Cardiac muscle cell (in vitro differentiated cells and primary cell): Measurements from ENCODE around the gene LCTL. TPM values are rescaled to one million over a fixed set of nuclear protein-coding genes. Genes with fewer than 3 reads are reported as not detected.

Experiments
- DNase-seq, 2 donors: peaks; one replicate each; pipeline versions ENCODE4 v3.0.0 to v3.0.0-alpha.2; 2010 to 2017; ENCODE audit warnings: low read depth in 1 of 2, low spot score in 1 of 2
- H3K27ac ChIP-seq: fragments of 200-600 bp; sonication (generic); 2 replicates; pipeline ENCODE4 v1.5.1; 2016
- H3K27me3 ChIP-seq: fragments of 200-600 bp; sonication (generic); 2 replicates; pipeline ENCODE4 v1.6.0; 2016; ENCODE audit warnings: control low read depth
- H3K36me3 ChIP-seq: fragments of 200-600 bp; sonication (generic); 2 replicates; pipeline ENCODE4 v1.5.1; 2016; ENCODE audit warnings: control low read depth
- H3K4me1 ChIP-seq: fragments of 200-600 bp; sonication (generic); 2 replicates; pipeline ENCODE4 v1.8.1; 2017; ENCODE audit warnings: low read depth, mild to moderate bottlenecking, mixed run types
- H3K4me3 ChIP-seq: fragments of 200-600 bp; sonication (generic); 2 replicates; pipeline ENCODE4 v1.5.1; 2016; ENCODE audit warnings: mild to moderate bottlenecking
- H3K9me3 ChIP-seq: fragments of 200-600 bp; sonication (generic); 2 replicates; pipeline ENCODE4 v1.5.1; 2017; ENCODE audit warnings: low read depth, mild to moderate bottlenecking, control low read depth
- polyA plus RNA-seq: library from polyadenylated mRNA; unstranded; fragments of >200 nt; fragmentation: Nextera tagmentation; extraction: Ambion mirVana; gene quantifications from 2 replicates; pipeline ENCODE4 v1.2.1, GENCODE V29; 2016
- total RNA-seq: library from RNA; depleted of rRNA; stranded (reverse); fragments of >200 nt; gene quantifications from 2 replicates; pipeline ENCODE4 v1.2.3, GENCODE V29; 2016
- TF ChIP-seq, protein P1 (sequence below): IDR thresholded peaks from 2 replicates; pipeline ENCODE4 v1.5.1; 2012; ENCODE audit warnings: low read depth, mild to moderate bottlenecking, low read length

LCTL gene
- total and polyA plus RNA-seq, 2 experiments from 2014 or later: 0.20 to 0.27 TPM

DNA sequence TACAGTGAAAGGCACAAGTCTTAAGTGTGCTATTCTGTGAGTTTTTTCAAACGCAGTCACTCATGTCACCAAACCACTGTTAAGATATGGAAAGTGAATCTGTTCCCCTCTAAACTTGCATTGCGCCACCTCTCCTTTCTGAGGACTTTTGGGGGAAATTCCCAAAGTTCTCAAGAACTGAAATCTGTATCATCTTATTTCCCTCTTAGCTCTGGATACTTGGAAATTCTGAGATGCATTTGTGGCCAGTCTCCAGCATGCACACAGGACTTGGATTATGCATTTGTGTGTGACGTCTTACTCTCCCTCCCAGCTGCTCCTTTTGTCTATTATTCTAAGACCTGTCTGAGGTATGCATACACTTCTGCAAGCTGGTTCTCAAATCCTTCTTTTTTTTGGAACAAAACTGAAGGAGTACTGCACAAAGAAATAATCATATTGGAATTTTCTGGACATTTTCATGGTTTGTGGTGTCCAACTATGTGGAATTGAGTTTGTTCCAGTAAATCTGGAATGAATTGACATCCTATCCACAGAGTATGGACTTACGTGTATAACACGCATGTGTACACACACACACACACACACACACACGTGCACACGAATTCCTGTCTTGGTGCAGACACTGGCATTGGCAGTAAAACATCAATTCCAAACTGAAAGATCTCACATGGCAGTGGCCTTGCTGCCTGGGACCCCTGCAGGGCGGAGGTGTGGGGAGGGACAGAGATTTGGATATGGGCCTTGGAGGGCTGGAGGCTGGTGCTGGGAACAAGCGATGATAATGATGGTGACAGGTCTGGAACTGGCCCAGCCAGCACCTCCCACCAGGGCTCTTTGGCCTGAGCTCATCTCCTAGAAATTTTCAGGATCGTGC lies 8.2 kb upstream of the LCTL start:
- H3K27me3 ChIP-seq: no peaks in the 10 kb centered on the region
- no peaks in the 10 kb centered on the region for H3K4me1 ChIP-seq

DNA sequence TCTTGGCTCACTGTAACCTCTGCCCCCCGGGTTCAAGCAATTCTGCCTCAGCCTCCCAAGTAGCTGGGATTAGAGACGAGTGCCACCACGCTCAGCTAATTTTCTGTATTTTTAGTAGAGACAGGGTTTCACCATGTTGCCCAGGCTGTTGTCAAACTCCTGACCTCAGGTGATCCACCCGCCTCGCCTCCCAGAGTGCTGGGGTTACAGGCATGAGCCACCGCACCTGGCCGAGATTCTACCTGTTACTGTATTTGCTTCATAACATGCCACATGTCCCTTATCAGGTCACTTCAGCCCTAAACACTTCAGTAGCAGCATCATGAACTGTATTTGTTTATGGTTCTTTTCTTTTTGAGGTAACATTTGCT lies 7.5 kb upstream of the LCTL start:
- TF ChIP-seq, protein P1, sequence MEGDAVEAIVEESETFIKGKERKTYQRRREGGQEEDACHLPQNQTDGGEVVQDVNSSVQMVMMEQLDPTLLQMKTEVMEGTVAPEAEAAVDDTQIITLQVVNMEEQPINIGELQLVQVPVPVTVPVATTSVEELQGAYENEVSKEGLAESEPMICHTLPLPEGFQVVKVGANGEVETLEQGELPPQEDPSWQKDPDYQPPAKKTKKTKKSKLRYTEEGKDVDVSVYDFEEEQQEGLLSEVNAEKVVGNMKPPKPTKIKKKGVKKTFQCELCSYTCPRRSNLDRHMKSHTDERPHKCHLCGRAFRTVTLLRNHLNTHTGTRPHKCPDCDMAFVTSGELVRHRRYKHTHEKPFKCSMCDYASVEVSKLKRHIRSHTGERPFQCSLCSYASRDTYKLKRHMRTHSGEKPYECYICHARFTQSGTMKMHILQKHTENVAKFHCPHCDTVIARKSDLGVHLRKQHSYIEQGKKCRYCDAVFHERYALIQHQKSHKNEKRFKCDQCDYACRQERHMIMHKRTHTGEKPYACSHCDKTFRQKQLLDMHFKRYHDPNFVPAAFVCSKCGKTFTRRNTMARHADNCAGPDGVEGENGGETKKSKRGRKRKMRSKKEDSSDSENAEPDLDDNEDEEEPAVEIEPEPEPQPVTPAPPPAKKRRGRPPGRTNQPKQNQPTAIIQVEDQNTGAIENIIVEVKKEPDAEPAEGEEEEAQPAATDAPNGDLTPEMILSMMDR: no peak
- H3K4me1 ChIP-seq: no peaks in the 10 kb centered on the region
- H3K9me3 ChIP-seq: no peaks in the 10 kb centered on the region
- H3K4me3 ChIP-seq: no peak overlapping the region
- H3K36me3 ChIP-seq: no peaks in the 10 kb centered on the region
- no peak overlapping the region for H3K27ac ChIP-seq
- no peaks in the 10 kb centered on the region for H3K27me3 ChIP-seq
- DNase-seq: no peak

More for the DNA sequence above, 8.2 kb upstream of the LCTL start:
- TF ChIP-seq, protein P1: no peak
- no peak overlapping the region for H3K4me3 ChIP-seq
- DNase-seq: peak in 1 of 2 donors; percentile 68
- H3K36me3 ChIP-seq: no peaks in the 10 kb centered on the region
- H3K27ac ChIP-seq: no peak overlapping the region
- H3K9me3 ChIP-seq: no peaks in the 10 kb centered on the region

DNA sequence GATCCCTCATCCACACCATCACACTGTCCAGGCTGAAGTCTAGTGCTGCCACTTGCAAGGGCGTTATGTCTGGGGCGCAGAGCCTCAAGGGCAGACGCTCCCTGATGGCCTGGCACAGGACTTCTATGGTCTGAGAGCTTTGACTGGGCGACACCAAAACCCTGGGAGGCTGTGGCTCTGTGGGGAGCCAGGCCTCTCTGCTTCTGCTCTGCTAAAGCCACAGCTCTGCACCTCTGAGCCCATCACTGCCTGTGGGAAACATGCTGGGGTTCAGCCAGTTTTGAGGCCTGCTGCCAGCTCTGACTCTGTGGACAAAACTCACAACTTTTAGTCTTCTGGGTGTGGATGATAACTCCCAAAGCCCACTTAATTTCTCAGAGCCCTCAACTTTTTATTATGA lies 6.3 kb upstream of the LCTL start:
- Histone ChIP-seq H3K4me3 (no peak overlapping the region), H3K36me3 (no peaks in the 10 kb centered on the region), H3K27me3 (no peaks in the 10 kb centered on the region), H3K9me3 (no peaks in the 10 kb centered on the region), H3K4me1 (no peaks in the 10 kb centered on the region), H3K27ac (no peak overlapping the region)
- DNase-seq: no peak
- TF ChIP-seq, protein P1: no peak

DNA sequence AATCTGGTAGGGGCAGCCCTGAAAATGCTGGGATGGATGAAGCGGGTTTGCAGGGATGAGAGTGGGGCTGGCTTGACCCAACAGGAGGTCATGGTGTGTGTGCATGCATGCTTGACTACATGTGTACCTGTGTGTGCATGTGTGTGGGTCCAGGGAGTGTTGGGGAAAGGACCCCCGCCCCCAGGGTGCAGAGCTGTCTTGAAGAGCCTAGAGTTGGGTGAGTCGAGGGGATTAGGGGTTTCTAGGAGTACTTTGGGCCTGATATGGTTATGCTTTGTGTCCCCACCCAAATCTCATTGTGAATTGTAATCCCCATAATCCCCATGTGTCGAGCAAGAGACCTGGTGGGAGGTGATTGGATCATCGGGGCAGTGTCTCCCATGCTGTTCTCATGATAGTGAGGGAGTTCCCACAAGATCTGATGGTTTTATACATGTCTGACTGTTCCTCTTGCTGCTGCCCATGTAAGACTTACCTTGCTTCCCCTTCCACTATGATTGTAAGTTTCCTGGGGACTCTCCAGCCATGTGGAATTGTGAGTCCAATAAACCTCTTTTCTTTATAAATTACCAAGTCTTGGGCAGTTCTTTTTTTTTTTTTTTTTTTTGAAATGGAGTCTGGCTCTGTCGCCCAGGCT lies 5.2 kb upstream of the LCTL start:
- Histone ChIP-seq H3K27me3 (no peaks in the 10 kb centered on the region), H3K4me3 (no peak overlapping the region), H3K4me1 (no peaks in the 10 kb centered on the region)

DNA sequence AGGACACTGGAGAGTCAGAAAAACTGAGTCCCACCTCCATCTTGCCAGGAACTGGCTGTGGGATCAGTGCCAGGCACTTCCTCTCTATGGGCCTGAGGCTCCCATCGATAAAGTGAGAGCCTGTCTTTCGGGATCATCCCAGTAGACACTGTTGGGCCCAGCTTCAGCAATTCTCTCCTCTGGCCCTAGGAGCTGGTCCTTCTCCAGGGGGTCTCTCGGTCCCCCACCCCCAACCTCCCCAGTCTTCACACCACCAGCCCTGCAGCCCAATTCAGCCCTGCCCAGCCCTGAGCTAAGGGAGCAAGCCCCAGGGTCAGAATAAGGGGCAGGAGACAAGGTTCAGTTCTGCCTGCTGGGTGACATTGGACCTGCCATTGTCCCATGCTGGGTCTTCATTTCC lies 4.5 kb upstream of the LCTL start:
- no peaks in the 10 kb centered on the region for H3K4me1 ChIP-seq

More for the DNA sequence above, 5.2 kb upstream of the LCTL start:
- H3K9me3 ChIP-seq: no peaks in the 10 kb centered on the region
- TF ChIP-seq, protein P1: no peak
- no peak overlapping the region for H3K27ac ChIP-seq
- H3K36me3 ChIP-seq: no peaks in the 10 kb centered on the region
- DNase-seq: no peak

More for the DNA sequence above, 4.5 kb upstream of the LCTL start:
- H3K36me3 ChIP-seq: no peaks in the 10 kb centered on the region
- no peaks in the 10 kb centered on the region for H3K9me3 ChIP-seq
- H3K4me3 ChIP-seq: no peak overlapping the region
- no peaks in the 10 kb centered on the region for H3K27me3 ChIP-seq
- no peak for DNase-seq
- H3K27ac ChIP-seq: no peak overlapping the region
- TF ChIP-seq, protein P1: no peak
